ENCODE data around the gene TOR1B.
"Not testable (repeated sequence)": the region's sequence is repeated elsewhere in the genome, so short reads cannot be mapped to it uniquely, and the experiment has no call there.

Gene TOR1B

DNA sequence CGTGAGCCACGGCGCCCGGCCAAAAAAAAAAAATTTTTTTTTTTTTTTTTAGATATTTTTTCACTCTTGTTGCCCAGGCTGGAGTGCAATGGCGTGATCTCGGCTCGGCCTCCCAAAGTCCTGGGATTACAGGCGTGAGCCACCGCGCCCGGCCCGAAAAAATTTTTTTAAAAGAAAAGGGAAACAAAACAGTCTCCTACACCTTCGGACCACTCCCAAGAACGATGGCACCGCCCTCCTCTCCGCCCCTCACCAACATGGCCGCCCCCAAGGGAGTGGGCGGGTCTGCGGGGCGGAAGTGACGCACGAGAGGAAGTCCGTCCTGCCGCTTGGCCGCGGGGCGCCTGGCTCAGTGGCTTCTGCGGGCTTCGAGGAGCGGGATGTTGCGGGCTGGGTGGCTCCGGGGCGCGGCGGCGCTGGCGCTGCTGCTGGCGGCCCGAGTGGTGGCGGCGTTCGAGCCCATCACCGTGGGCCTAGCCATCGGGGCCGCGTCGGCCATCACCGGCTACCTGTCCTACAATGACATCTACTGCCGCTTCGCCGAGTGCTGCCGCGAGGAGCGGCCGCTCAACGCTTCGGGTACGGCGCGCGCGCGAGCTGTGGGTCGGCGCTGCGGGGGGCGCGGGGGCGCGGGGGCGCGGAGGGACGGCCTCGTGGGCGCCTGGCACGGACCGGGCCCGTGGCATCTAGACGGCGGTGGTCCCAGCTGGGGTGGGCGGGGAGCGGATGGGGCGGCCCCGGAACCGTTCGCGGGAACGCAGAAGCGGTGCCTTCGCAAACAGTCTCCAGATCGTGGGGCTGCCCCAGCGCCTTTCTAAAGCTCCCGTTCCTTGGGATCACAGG, at the start of gene TOR1B:
TOR1B (plus strand) TSS at position 352 of the 843 bp plus-strand sequence; CDS start at position 381, 29 bp downstream.
- peak within 1 kb of the TSS; percentile 72 for H3K4me3 ChIP-seq (ENCODE audit: low read length)
- no peak for TF ChIP-seq CTCF (conservative IDR thresholded peaks at IDR 0.05; ENCODE audit: low read depth, low read length)
- DNase-seq (ENCODE audit: low read depth), result peak; percentile 68

GRCh38 chr9:129755151-129755550, 47.8 kb upstream of the TOR1B start:
- TF ChIP-seq CTCF (conservative IDR thresholded peaks at IDR 0.05; ENCODE audit: low read depth, low read length), result no peak
- DNase-seq (ENCODE audit: low read depth), result no peak
- no peak overlapping the region for H3K4me3 ChIP-seq (ENCODE audit: low read length)

- DNase-seq (ENCODE audit: low read depth), result no peak
- H3K4me3 ChIP-seq (ENCODE audit: low read length), result no peak overlapping the region
- no peak for TF ChIP-seq CTCF (conservative IDR thresholded peaks at IDR 0.05; ENCODE audit: low read depth, low read length)
Observed at GRCh38 chr9:129756191-129756590, 46.8 kb upstream of the TOR1B start.

DNA sequence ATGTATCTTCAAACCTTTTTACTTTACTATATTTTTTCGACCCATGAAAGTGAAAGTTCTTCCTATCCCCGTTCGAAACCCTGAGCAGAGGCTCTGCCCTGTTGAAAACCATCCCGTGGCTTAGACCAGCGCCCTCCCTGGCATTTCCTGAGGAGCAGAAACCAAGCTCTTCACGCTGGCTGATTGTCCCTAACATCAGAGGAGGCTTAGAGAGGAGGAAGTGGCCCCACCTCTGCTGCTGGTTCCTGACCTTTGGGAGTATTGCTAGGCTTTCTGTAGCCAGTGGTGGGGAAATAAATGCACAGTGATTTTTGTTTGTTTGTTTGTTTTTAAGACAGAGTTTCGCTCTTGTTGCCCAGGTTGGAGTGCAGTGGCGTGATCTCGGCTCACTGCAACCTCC, 45.9 kb upstream of the TOR1B start:
- no peak for TF ChIP-seq CTCF (conservative IDR thresholded peaks at IDR 0.05; ENCODE audit: low read depth, low read length)
- DNase-seq (ENCODE audit: low read depth), result no peak

GRCh38 chr9:129759319-129759718, 43.7 kb upstream of the TOR1B start:
- H3K4me3 ChIP-seq (ENCODE audit: low read length), result no peak overlapping the region
- no peak for DNase-seq (ENCODE audit: low read depth)
- no peak for TF ChIP-seq CTCF (conservative IDR thresholded peaks at IDR 0.05; ENCODE audit: low read depth, low read length)

More for the DNA sequence above, 45.9 kb upstream of the TOR1B start:
- H3K4me3 ChIP-seq (ENCODE audit: low read length), result no peak overlapping the region

DNA sequence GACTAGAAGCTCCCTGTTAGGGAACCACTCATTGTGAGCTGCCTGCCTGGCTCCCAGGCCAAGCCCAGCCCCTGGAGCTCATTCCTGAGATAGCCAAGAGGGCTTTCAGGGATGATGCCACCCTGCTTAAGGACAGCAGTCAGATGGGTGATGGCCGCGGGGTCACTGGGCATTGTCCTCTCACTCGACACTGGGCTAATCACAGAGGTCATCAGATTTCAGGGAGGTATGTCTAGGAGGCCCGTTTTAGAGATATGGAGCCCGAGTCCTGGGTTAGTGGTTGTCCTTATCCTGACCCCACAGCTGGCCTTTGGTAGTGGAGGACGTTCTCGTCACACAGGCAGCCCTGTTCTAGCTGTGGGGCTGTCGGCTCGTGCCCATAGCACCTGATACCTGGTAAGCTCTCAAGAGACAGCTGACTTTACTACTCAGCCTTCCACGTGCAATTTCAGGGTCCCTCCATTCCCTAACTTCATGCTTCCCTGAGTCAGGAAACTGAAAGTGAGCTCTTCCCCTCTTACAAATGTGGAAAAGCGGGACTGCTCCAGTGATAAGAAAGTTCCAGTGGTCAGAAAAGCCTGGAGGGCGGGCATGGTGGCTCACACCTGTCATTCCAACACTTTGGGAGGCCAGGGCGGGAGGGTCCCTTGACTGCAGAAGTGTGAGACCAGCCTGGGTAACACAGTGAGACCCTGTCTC, 43.0 kb upstream of the TOR1B start:
- no peak for TF ChIP-seq CTCF (conservative IDR thresholded peaks at IDR 0.05; ENCODE audit: low read depth, low read length)
- DNase-seq (ENCODE audit: low read depth), result no peak
- no peak overlapping the region for H3K4me3 ChIP-seq (ENCODE audit: low read length)

DNA sequence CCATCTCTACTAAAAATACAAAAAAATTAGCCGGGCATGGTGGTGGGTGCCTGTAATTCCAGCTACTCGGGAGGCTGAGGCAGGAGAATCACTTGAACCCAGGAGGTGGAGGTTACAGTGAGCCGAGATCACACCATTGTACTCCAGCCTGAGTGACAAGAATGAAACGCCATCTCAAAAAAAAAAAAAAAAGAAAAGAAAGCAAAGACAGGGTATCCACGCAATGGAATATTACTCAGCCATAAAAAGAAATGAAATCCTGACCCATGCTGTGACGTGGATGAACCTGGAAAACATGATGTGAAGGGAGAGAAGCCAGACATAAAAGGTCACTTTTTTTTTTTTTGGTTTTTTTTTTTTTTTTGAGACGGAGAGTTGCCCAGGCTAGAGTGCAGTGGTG, 42.2 kb upstream of the TOR1B start:
- not testable (repeated sequence) for DNase-seq (ENCODE audit: low read depth); H3K4me3 ChIP-seq (ENCODE audit: low read length)
